ENCODE data around the gene SART3.
A peak's percentile ranks its signal among the peaks of the same experiment; 100 is the strongest.
"Not testable (repeated sequence)": the region's sequence is repeated elsewhere in the genome, so short reads cannot be mapped to it uniquely, and the experiment has no call there.

The SART3 gene

GRCh38 chr12:108562348-108563135 is 1.6 kb upstream of the SART3 start, which contains the start of gene ISCU:
TSS of gene ISCU (plus strand) at chr12:108562596. CDS start at chr12:108562623, 27 bp downstream.
- peak; percentile 83 for DNase-seq

DNA sequence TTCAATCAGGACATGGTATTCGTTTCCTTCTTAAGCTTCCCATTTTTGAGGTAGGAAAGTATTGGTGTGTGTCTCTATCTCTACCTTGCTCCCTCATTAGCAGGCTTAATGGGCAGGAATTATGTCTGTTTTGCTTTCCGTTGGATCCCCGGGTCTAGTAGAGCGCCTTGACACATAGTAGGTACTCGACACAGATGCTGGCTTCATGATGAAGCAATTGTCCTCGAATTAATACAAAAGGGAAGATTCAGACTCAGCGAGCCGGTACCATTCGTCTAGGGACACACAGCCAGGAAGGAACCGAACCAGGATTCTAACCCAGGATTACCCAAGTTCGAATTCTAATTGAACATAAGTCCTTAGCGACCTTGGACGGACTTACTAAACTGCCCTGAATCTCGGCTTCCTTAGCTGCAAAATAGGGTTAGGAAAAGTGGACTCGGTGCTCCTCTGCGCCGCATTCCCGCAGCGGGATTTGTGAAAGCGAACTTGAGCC is 927 bp upstream of the SART3 start:
- DNase-seq: no peak

DNA sequence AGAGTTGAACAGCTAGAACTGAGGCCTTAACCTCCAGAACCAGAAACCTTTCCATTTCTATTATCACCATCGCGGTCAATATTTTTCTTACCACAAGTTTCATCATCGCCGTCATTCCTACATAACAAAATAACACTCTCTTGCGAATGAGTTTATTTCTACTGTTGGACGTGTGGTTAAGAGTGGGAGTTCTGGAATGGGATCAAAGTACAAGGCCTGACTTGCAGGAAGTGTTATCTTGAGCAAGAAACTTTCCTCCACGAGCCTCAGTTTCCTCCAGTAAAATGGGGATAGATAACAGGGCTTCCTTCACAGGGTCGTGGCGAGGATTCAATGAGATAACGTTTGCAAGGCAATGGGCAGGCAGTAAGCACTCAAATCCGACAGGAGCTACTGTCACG is 652 bp downstream of the SART3 start:
- no peak for DNase-seq

GRCh38 chr12:108559748-108560147 is 1.2 kb downstream of the SART3 start:
- no peak for DNase-seq

DNA sequence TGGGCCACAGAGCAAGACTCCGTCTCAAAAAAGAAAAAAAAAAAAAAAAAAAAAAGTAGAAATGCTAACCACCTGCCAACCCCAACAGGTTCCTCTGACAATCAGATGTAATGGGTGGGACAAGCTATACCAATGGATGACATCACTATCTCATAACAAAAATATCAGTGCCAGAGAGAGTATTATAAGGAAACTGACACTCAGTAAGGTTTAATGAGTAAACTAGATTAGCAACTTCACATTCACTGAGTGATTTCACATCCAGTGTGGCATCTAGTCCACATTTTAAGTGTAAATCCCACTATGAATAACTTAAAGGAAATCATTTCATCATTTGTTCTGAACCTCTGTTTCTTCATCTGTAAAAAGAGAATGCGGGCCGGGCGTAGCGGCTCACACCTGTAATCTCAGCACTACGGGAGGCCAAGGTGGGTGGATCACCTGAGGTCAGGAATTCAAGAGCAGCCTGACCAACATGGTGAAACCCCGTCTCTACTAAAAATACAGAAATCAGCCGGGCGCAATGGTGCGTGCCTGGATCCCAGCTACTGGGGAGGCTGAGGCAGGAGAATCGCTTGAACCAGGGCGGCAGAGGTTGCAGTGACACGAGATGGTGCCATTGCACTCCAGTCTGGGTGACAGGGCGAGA is 1.8 kb downstream of the SART3 start:
- DNase-seq: no peak

GRCh38 chr12:108555383-108555782 is 5.6 kb downstream of the SART3 start:
- DNase-seq: not testable (repeated sequence)

GRCh38 chr12:108553799-108554198 is 7.2 kb downstream of the SART3 start:
- DNase-seq: no peak

DNA sequence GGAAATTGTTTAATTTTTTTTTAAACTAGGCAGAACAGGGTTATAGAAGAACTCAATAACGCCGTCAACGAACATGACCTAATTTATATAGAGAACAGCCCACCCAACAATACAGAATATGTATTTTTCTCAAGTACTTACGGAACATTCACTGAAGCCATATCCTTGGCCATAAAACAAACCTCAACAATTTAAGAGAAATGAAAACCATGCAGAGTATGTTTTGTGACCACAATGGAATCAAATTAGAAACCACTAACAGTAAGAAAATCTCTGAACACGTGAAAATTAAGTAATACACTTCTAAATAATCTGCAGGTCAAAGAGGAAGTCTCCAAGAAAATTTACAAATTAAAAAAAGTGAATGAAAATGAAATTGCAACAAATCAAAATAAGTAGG is 9.4 kb downstream of the SART3 start:
- DNase-seq: no peak

GRCh38 chr12:108548954-108549521 is 11.9 kb downstream of the SART3 start:
- no peak for DNase-seq

DNA sequence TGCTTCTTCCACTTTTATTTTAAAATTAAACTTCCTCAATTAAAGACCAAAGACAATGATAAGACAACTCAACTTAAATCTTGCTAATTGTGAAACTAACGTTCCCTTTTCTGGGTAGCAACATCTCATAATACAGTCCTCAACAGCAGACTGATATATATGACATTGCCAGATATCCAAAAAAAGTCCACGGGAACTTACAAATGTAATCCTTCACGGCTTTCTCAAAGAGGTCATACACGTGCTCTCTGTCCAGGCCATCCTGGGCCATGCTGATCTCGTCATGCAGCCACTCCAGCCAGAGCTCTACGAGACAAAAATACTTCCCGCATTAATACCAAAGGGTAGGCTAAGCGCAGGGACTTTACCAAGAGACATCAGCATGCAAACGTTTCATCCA is 13.3 kb downstream of the SART3 start:
- no peak for DNase-seq

DNA sequence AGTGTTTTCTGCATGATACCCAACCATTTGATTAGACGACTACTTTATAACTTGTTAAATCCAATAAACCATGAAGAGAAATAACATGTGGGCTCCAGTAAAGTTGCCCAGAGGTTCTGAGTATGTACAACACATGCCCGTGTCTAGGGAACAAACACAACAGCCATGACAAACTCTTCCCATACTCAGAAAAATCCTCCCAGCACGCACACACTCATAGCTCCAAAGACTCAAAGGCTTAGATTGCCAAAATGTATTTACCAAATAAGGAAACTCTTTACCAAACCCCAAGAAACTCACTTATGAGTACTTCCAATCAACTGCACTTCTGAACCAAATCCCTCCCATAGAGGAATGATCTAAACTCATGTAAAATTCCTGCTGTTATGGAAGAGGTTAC is 17.3 kb downstream of the SART3 start:
- no peak for DNase-seq

- DNase-seq: no peak
Measured at GRCh38 chr12:108542320-108542719, 18.7 kb downstream of the SART3 start.

DNA sequence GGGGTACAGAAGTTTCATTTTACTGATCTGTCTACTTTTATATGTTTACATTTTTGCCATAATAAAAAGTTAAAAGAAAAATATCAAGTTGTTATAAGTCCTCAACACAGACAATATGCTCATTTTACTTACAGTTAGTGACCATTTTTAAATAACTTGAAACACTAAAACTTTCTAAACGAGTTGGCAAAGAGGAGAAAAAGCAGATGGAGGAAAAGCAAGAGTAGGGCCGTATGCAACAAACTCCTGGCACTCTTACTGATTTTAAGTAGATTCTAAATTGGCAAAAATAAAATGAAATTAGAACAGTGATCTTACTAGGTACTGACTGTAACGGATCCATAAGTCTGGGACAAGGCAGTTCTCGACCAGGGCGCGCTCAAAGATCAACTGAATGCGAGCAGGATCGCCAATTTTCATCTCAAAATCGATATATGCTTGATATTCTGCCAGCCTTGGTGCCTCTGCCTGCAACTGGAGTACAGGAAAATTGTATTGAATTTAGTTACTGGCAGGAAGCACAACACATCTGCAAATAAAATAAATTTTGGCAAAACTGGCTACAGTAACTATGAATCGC is 22.3 kb downstream of the SART3 start:
- DNase-seq: no peak

DNA sequence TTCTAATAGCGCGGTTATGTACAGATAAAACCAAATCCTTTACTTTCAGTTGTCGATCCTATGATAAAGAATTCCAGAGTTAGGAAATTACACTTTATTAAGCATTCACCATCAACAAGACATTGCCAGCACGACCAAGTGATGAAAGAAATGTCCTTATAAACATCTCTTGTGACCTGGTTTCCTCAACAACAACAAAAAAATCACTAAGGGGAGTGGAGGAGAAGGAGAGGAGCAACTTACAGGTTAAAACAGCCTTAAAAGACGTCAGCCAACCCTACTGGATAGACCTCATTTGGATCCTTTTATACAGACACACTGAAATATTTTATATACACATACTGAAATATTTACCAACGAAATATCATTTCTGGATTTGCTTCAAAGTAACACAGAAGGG is 22.8 kb downstream of the SART3 start:
- DNase-seq: no peak

GRCh38 chr12:108531929-108532848 is 28.8 kb downstream of the SART3 start:
- no peak for DNase-seq

DNA sequence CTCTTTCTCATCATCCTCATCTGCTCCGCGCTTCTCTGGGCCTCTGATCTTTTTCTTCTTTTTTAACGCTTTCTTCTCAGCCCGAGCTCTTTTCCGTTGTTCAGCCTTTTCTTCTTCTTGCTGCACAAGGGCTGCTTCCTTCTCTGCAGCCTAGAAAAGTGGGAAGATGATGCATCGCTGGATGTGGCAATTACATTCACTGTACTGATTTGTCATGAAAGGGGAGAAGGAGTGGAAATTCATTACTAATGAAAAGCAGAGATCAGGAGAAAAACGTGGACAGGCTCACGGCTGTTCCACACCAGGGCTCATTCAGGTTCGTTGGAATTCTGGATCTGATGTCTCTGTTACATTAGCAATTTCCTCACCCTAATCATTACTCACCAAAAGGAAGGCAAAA is 30.8 kb downstream of the SART3 start:
- DNase-seq: no peak

DNA sequence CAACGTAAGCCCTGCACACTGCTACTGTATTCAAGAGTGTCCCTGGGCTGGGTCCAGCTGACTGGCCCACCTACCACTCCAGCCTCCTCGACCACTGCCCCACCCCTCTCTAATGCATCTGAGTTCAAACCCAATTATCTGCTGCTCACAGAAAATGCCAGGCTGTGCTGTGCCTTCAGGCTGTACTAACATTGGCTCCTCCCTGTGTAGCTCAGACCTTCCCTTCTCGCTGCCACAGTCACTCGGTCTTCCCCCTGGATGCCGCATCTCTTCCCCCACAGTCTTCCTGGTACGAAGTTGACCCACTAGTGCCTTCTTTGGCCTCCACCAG is 33.8 kb downstream of the SART3 start:
- DNase-seq: no peak

DNA sequence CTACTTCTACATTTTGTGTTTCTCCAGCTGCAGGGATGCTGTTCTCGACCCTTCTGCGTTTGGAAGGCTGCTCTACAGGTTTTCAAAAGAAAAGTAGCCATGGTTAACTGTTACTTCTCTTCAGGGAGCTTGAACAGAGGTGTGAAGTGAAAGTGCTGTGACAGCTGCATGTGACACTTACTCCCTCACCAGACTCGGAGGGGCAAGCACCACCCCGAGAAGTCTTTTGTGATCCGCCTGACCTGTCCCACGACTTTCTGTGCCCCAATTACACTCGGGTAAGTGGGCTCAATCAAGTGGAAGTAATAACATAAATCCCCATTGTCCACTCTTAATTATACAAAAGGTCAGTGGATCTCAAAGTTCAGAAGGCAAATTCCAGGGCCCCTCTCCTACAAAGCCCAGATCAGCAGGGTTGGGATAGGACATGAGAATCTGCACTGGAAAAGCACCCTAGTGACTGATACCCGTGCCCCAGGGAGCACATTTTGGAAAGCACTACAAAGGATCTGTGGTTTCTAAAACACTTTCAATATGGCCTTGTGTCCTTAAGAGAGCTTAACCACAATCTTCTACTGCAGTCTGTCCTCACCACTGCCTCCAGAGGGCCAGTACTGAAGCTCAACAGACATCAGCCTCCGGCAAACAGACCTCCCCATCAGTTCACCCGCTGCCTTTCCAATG is 34.3 kb downstream of the SART3 start:
- DNase-seq: no peak

- DNase-seq: no peak
Measured at GRCh38 chr12:108525681-108526080, 35.3 kb downstream of the SART3 start.

GRCh38 chr12:108523365-108523764 is 37.6 kb downstream of the SART3 start:
- DNase-seq: no peak

DNA sequence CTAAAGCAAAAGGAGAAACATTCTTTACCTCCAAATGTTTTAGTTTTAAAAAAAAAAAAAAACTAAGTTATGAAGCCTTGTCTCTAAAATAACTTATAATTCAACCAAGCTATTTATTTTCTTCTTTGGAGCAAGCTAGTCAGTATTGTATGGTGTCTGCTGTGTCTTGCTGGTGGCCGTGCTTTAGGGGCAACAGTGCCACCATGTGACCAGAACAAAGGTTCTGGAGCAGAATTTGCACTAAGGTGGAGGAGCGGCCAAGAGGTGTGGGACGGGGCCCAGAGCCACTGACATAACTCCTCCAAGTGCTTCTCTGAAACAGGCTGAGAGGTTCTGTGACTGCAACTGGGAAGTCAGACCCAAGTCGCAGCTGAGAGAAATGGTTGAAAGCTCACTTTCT is 41.4 kb downstream of the SART3 start:
- no peak for DNase-seq
